RKO (cell line): ENCODE measurements around the gene TENT4B.
"Not testable (repeated sequence)": the region's sequence is repeated elsewhere in the genome, so short reads cannot be mapped to it uniquely, and the experiment has no call there.

Experiments used
- DNase-seq: peaks from one replicate; pipeline ENCODE4 v3.0.0-alpha.2; 2016; ENCODE audit warnings: low spot score

Gene TENT4B

DNA sequence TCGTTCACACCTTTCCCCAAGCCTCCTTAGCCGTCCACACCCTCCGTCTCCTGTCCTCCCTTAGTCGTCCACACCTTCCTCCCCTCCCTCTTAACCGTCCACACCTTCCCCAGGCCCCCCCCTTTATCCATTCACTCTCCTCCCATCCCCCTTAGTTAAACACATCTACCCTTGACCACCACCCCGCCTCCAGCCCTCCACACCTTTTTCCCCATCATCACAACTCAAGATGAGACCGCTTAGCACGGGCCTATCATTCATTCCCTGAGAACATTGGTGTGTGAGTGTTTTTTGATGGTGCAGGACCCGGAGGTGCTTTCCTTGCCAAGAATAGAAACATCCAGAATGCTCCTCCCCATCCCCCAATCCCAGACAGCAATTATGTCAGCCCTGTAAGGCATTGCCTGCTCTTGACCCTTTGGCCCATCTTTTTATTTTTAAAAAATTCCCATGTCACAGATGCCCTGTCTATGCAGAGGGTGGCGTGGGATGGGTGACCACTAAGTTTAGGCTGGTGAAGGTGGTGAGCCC is 1.4 kb downstream of the TENT4B start:
- peak; percentile 41 for DNase-seq

GRCh38 chr16:50155925-50156324 is 2.8 kb downstream of the TENT4B start:
- no peak for DNase-seq

- no peak for DNase-seq
Observed at GRCh38 chr16:50156590-50156989, 3.5 kb downstream of the TENT4B start.

GRCh38 chr16:50160495-50161164 is 7.5 kb downstream of the TENT4B start:
- no peak for DNase-seq

DNA sequence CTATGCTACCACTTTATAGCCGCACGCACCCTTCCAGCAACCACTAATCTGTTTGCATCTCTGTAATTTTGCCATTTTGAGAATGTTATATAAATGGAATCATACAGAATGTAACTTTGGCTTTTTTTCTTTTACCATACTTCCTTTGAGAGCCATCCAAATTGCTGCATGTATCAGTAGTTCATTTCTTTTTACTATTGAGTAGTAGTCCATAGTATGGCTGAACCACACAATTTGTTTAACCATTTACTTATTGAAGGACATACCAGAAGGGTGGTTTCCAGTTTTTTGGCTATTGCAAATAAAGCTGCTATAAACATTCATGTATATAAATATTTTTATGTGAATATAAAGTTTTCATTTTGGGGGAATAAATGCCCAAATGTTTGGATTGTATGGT is 8.8 kb downstream of the TENT4B start:
- no peak for DNase-seq

- DNase-seq = no peak
Observed at GRCh38 chr16:50165473-50165872, 12.4 kb downstream of the TENT4B start.

DNA sequence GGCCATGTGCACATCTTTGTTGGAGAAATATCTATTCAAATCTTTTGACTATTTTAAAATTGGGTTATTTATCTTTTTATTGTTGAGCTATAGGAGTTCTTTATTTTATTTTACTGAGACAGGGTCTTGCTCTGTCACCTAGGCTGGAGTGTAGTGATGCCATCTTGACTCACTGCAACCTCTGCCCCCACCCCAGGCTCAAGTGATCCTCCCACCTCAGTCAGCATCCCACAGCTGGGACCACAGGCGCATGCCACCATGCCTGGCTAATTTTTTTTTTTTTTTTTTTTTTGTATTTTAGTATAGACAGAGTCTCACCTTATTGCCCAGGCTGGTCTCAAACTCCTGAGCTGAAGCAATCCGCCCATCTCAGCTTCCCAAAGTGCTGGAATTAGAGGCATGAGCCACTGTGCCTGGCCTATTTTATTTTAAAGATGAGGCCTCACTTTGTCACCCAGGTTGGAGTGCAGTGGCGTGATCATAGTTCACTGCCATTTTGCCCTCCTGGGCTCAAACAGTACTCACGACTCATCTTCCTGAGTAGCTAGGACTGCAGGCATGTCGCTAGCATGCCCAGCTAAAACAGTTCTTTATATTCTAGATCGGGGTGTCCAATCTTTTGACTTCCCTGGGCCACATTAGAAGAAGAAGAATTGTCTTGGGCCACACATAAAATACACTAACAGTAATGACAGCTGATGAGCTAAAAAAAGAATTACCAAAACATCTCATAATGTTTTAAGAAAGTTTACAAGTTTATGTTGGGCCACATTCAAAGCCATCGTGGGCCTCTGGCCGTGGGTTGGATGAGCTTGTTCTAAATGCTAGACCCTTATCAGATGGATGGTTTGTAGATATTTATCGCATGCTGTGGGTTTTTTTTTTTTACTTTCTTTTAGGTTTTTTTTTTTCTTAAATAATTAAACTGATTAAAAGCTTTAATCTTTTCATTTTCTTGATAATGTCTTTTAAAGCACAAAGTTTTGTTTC is 13.7 kb downstream of the TENT4B start:
- DNase-seq = no peak

DNA sequence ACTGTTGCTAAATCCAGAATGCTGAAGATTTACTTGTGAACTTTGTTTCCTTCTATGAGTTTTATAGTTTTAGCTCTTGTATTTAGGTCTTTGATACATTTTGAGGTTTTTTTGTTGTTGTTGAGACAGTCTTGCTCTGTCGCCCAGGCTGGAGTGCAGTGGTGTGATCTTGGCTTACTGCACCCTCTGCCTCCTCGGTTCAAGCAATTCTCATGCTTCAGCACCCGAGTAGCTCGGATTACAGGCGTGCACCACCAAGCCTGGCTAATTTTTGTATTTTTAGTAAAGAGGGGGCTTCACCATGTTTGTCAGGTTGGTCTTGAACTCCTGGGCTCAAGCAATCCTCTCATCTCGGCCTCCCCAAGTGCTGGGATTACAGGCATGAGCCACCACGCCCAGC is 14.4 kb downstream of the TENT4B start:
- DNase-seq = no peak

GRCh38 chr16:50169555-50170096 is 16.5 kb downstream of the TENT4B start:
- DNase-seq = no peak

- not testable (repeated sequence) for DNase-seq
Observed at GRCh38 chr16:50171773-50172172, 18.7 kb downstream of the TENT4B start.

- DNase-seq = no peak
Observed at GRCh38 chr16:50172195-50172922, 19.3 kb downstream of the TENT4B start.

- no peak for DNase-seq
Observed at GRCh38 chr16:50173316-50173715, 20.2 kb downstream of the TENT4B start.

GRCh38 chr16:50178491-50178941 is 25.4 kb downstream of the TENT4B start:
- no peak for DNase-seq

DNA sequence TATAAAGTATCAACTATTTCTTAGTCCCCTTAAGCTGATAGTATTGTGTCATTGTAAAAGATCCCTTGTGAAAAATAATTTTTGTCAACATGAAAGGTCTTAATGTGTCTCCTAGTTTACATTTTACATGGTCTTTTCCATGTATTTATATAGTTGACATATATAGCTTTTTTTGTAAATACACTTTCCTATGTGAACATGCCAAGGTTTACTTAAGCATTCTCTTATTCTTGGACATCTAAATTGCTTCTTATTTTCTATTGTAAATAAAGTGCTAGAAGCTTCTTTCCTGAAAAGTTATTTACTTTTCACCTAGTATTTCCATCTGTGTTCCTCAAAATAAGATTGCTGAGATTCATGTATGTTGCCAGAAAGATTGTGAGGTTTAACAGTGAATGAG is 29.3 kb downstream of the TENT4B start:
- no peak for DNase-seq

DNA sequence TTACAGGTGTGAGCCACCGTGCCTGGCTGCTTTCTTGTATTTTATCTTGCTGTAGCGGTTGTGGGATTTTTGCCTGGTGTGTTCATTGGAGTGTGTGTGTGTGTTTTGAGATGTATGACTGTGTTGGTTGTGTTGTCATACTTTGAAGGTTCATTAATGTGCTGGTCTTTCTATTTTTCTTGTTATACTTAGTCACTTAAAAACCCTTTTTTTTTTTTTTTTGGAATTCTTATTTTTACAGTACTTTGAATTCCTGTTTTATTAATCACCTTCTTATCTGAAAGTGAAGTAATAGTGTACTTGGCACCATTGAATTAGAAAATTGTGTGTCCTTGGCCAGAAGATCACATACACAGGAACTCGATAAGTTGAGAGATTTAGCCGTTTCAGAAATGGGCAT is 30.2 kb downstream of the TENT4B start:
- DNase-seq = peak; percentile 10

DNA sequence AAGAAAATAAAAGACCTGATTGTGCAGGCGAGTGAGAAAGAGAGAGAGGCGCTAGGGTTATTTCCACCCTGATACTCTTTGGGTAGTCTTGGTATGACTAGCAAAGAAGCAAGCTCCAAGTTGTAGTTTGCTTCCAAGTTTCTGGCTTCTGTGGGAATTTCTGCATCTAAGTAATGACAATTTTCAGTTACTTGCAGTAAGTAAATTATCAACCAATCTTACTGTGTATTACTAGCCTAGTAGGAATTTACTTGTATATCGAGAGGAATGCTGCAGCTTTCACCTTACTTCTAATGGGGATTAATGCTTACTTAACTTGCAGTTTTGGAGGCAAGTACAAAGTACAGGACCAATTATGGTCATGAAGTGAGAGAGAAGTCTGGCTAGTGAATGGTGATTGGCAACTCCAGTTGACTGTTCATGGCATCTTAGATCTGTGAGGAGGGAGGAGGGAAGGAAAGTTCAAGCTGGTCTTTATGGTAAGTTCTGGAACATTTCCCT is 31.9 kb downstream of the TENT4B start:
- DNase-seq = no peak

DNA sequence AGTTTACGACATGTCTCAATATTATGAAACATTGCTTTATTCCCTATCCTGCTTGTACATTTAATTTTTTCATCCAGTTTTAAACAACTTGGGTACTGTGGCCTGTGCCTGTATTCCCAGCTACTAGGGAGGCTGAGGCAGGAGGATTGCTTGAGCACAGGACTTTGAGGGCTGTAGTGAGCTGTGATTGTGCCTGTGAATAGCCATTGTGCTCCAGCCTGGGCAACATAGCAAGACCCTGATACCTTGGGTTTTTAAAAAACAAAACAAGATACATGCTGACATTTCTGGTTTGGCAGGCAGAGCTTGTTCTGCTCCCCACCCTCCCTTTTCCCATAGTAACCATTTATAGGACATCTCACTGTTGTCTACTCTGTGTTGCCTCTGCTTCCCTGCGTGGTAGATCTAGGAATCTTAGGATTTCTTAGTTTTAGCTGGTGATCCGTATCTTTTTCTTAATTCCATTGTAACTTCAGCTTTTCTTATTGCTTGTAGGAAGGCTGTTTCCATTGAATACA is 35.6 kb downstream of the TENT4B start:
- no peak for DNase-seq

GRCh38 chr16:50190292-50190691 is 37.2 kb downstream of the TENT4B start:
- no peak for DNase-seq

- DNase-seq = no peak
Observed at GRCh38 chr16:50192386-50193050, 39.4 kb downstream of the TENT4B start.

DNA sequence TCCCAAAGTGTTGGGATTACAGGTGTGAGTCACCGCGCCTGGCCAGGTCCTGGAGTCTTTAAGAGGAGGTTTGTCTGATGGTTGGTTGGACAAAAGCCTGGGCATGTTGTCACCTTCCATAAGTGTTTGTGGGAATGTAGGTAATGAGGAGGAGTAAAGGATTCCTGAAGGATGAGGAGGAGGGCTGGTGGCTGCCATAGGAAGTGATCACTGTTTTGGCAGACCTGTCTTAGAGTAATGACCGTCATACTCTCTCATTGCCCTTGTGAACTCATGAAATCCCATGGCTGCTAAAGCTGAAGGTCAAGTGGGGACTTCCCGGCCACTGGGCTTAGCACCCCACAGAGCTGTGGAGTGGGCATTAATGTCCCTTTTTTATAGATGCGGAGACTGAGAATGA is 40.5 kb downstream of the TENT4B start:
- no peak for DNase-seq

DNA sequence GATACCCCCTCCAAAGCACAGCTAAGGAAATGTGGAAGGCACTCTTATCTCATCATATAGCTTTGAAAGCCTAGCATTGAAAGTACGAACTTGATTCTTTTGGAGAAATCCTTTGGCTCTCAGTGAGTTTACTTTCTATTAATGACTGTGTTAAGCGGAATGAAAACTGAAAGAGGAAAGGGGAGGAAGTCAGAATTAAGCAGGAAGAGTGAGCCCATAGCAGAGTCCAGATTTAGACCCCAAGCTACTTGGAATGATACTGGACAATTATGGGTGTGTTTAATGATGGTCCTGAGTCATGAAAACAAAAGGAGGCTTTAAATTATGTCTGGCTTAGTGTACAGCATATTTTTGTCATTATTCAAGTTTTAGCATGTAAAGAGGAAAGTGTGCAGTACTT is 42.2 kb downstream of the TENT4B start:
- DNase-seq = no peak
